HEK293 (cell line): ENCODE data around the gene VWF.

ENCODE experiments used
- CTCF ChIA-PET: fragments of 350-600 bp; formaldehyde crosslinking; extraction: SDS; loops from one replicate; lab custom pipeline; 2021; ENCODE audit warnings: antibody characterized with exemption; lab: Yijun Ruan, JAX
- POLR2A ChIA-PET: fragments of 300-600 bp; formaldehyde crosslinking; extraction: SDS; loops from one replicate; lab custom pipeline; 2020; ENCODE audit warnings: antibody characterized with exemption, inconsistent platforms; lab: Yijun Ruan, JAX
- H3K27ac ChIP-seq: fragments of 200-500 bp; sonication (Bioruptor generic); 2 replicates; pipeline ENCODE4 v1.5.1; 2014; ENCODE audit warnings: low read depth, low read length, control low read depth, inconsistent platforms; ENCODE audit errors: extremely low read depth
- H3K36me3 ChIP-seq, 2 experiments: fragments of 200-500 bp in 1 of 2; sonication (Bioruptor generic) in 1 of 2; 1 replicate in 1 of 2; 2 replicates in 1 of 2; pipeline ENCODE4 v1.5.1; 2014 to 2017; ENCODE audit warnings: inconsistent platforms in 2 of 2, low read length in 2 of 2; ENCODE audit not compliant: control insufficient read depth in 2 of 2, insufficient read depth in 1 of 2
- H3K4me1 ChIP-seq: fragments of 200-500 bp; sonication (Bioruptor generic); 2 replicates; pipeline ENCODE4 v1.5.1; 2014; ENCODE audit warnings: mild to moderate bottlenecking, low read length, inconsistent platforms; ENCODE audit not compliant: control insufficient read depth, insufficient read depth
- H3K4me3 ChIP-seq: 2 replicates; pipeline ENCODE4 v1.5.1; 2011; ENCODE audit warnings: low read depth, mild to moderate bottlenecking, control low read depth, low read length, moderate library complexity
- H3K9me3 ChIP-seq: fragments of 200-500 bp; sonication (Bioruptor generic); 2 replicates; pipeline ENCODE4 v1.5.1; 2014; ENCODE audit warnings: low read depth, low read length, inconsistent platforms; ENCODE audit not compliant: control insufficient read depth, insufficient read depth
- HOXA7 ChIP-seq: sonication (generic); formaldehyde crosslinking; IDR thresholded peaks from 2 replicates; pipeline ENCODE4 v1.8.1; 2022; ENCODE audit warnings: missing genetic modification reagents, borderline replicate concordance
- MZF1 ChIP-seq: fragments of 450-650 bp; formaldehyde crosslinking; IDR thresholded peaks from 2 replicates; pipeline ENCODE4 v1.5.1; 2017; ENCODE audit warnings: missing biosample characterization, missing genetic modification characterization, borderline replicate concordance
- PRDM2 ChIP-seq: fragments of 450-650 bp; formaldehyde crosslinking; IDR thresholded peaks from 2 replicates; pipeline ENCODE4 v1.5.1; 2016; ENCODE audit warnings: missing biosample characterization, missing genetic modification characterization, borderline replicate concordance
- SP2 ChIP-seq: fragments of 450-650 bp; formaldehyde crosslinking; IDR thresholded peaks from 2 replicates; pipeline ENCODE4 v1.5.1; 2016; ENCODE audit warnings: missing biosample characterization, missing genetic modification characterization
- ZBTB17 ChIP-seq: fragments of 450-650 bp; formaldehyde crosslinking; IDR thresholded peaks from 2 replicates; pipeline ENCODE4 v1.5.1; 2016; ENCODE audit warnings: missing biosample characterization, missing genetic modification characterization
- ZNF2 ChIP-seq: fragments of 450-650 bp; formaldehyde crosslinking; IDR thresholded peaks from 2 replicates; pipeline ENCODE4 v1.5.1; 2016; ENCODE audit warnings: missing biosample characterization, missing genetic modification characterization
- ZNF221 ChIP-seq: fragments of 450-650 bp; formaldehyde crosslinking; IDR thresholded peaks from 2 replicates; pipeline ENCODE4 v1.5.1; 2017; ENCODE audit warnings: missing biosample characterization, missing genetic modification characterization, borderline replicate concordance
- ZNF350 ChIP-seq: fragments of 450-650 bp; formaldehyde crosslinking; IDR thresholded peaks from 2 replicates; pipeline ENCODE4 v1.5.0; 2017; ENCODE audit warnings: missing biosample characterization, mild to moderate bottlenecking, missing genetic modification characterization
- ZNF473 ChIP-seq: fragments of 450-650 bp; formaldehyde crosslinking; IDR thresholded peaks from 2 replicates; pipeline ENCODE4 v1.5.1; 2017; ENCODE audit warnings: missing biosample characterization, missing genetic modification characterization
- ZNF48 ChIP-seq: fragments of 450-650 bp; formaldehyde crosslinking; IDR thresholded peaks from 2 replicates; pipeline ENCODE4 v1.5.1; 2016; ENCODE audit warnings: missing biosample characterization, missing genetic modification characterization
- ZNF521 ChIP-seq: fragments of 450-650 bp; formaldehyde crosslinking; IDR thresholded peaks from 2 replicates; pipeline ENCODE4 v1.5.1; 2017; ENCODE audit warnings: missing biosample characterization, mild to moderate bottlenecking, missing genetic modification characterization
- ZNF529 ChIP-seq: fragments of 450-650 bp; formaldehyde crosslinking; IDR thresholded peaks from 2 replicates; pipeline ENCODE4 v1.5.1; 2017; ENCODE audit warnings: missing genetic modification characterization, missing biosample characterization; ENCODE audit not compliant: insufficient replicate concordance
- ZNF549 ChIP-seq: fragments of 450-650 bp; IDR thresholded peaks from 2 replicates; pipeline ENCODE4 v1.5.1; 2018; ENCODE audit warnings: missing biosample characterization, missing genetic modification characterization, mild to moderate bottlenecking, inconsistent platforms, moderate library complexity
- ZNF585B ChIP-seq: fragments of 450-650 bp; formaldehyde crosslinking; IDR thresholded peaks from 2 replicates; pipeline ENCODE4 v1.5.1; 2016; ENCODE audit warnings: missing biosample characterization, missing genetic modification characterization
- ZNF623 ChIP-seq: fragments of 450-650 bp; formaldehyde crosslinking; IDR thresholded peaks from 2 replicates; pipeline ENCODE4 v1.5.1; 2016; ENCODE audit warnings: missing biosample characterization, missing genetic modification characterization
- ZNF664 ChIP-seq: fragments of 450-650 bp; formaldehyde crosslinking; IDR thresholded peaks from 2 replicates; pipeline ENCODE4 v1.5.1; 2016; ENCODE audit warnings: missing biosample characterization, missing genetic modification characterization
- ZNF677 ChIP-seq: fragments of 450-650 bp; IDR thresholded peaks from 2 replicates; pipeline ENCODE4 v1.5.0; 2018; ENCODE audit warnings: missing biosample characterization, mild to moderate bottlenecking, missing genetic modification characterization, moderate library complexity
- ZNF837 ChIP-seq: fragments of 450-650 bp; formaldehyde crosslinking; IDR thresholded peaks from 2 replicates; pipeline ENCODE4 v1.5.1; 2016; ENCODE audit warnings: missing biosample characterization, missing genetic modification characterization
- TF ChIP-seq, protein P1 (sequence below): fragments of 450-650 bp; formaldehyde crosslinking; IDR thresholded peaks from 2 replicates; pipeline ENCODE4 v1.5.1; 2016; ENCODE audit warnings: missing biosample characterization, missing genetic modification characterization
- TF ChIP-seq, protein P2 (sequence below): fragments of 450-650 bp; formaldehyde crosslinking; IDR thresholded peaks from 2 replicates; pipeline ENCODE4 v1.5.1; 2017; ENCODE audit warnings: missing biosample characterization, missing genetic modification characterization

Gene VWF

GRCh38 chr12:6146951-6147350, 22.5 kb upstream of the VWF start (continued):
- no peak for TF ChIP-seq PRDM2 (tag by site-specific recombination)
- TF ChIP-seq, all 188 proteins: peak for 0

GRCh38 chr12:6146509-6146908, 22.0 kb upstream of the VWF start:
- TF ChIP-seq ZNF529 (tag by site-specific recombination) (no peak), ZNF623 (tag by site-specific recombination) (peak; percentile 79), ZNF664 (tag by site-specific recombination) (no peak)
- no peaks in the 10 kb centered on the region for H3K9me3 ChIP-seq
- no peaks in the 10 kb centered on the region for H3K4me1 ChIP-seq
- no peak overlapping the region for H3K4me3 ChIP-seq
- POLR2A ChIA-PET: no interaction called here
- no peak overlapping the region for H3K27ac ChIP-seq
- CTCF ChIA-PET: no interaction called here
- no peaks in the 10 kb centered on the region for H3K36me3 ChIP-seq

- no peak overlapping the region for H3K4me3 ChIP-seq
- H3K36me3 ChIP-seq: no peaks in the 10 kb centered on the region
- POLR2A ChIA-PET: no interaction called here
- no peaks in the 10 kb centered on the region for H3K9me3 ChIP-seq
- no peaks in the 10 kb centered on the region for H3K4me1 ChIP-seq
- no peak overlapping the region for H3K27ac ChIP-seq
- CTCF ChIA-PET: no interaction called here
- TF ChIP-seq ZNF221 (tag by site-specific recombination) (no peak), ZNF677 (no peak), ZNF350 (no peak), ZNF48 (tag by site-specific recombination) (no peak), SP2 (tag by site-specific recombination) (no peak), HOXA7 (CRISPR knock-in tag) (no peak), ZNF521 (tag by site-specific recombination) (no peak), ZNF585B (tag by site-specific recombination) (no peak), ZNF837 (tag by site-specific recombination) (no peak), ZNF2 (tag by site-specific recombination) (no peak), ZNF549 (no peak), MZF1 (no peak), ZNF473 (tag by site-specific recombination) (no peak), ZBTB17 (no peak)
- TF ChIP-seq, protein P1, sequence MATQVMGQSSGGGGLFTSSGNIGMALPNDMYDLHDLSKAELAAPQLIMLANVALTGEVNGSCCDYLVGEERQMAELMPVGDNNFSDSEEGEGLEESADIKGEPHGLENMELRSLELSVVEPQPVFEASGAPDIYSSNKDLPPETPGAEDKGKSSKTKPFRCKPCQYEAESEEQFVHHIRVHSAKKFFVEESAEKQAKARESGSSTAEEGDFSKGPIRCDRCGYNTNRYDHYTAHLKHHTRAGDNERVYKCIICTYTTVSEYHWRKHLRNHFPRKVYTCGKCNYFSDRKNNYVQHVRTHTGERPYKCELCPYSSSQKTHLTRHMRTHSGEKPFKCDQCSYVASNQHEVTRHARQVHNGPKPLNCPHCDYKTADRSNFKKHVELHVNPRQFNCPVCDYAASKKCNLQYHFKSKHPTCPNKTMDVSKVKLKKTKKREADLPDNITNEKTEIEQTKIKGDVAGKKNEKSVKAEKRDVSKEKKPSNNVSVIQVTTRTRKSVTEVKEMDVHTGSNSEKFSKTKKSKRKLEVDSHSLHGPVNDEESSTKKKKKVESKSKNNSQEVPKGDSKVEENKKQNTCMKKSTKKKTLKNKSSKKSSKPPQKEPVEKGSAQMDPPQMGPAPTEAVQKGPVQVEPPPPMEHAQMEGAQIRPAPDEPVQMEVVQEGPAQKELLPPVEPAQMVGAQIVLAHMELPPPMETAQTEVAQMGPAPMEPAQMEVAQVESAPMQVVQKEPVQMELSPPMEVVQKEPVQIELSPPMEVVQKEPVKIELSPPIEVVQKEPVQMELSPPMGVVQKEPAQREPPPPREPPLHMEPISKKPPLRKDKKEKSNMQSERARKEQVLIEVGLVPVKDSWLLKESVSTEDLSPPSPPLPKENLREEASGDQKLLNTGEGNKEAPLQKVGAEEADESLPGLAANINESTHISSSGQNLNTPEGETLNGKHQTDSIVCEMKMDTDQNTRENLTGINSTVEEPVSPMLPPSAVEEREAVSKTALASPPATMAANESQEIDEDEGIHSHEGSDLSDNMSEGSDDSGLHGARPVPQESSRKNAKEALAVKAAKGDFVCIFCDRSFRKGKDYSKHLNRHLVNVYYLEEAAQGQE (tag by site-specific recombination): no peak
- TF ChIP-seq, protein P2, sequence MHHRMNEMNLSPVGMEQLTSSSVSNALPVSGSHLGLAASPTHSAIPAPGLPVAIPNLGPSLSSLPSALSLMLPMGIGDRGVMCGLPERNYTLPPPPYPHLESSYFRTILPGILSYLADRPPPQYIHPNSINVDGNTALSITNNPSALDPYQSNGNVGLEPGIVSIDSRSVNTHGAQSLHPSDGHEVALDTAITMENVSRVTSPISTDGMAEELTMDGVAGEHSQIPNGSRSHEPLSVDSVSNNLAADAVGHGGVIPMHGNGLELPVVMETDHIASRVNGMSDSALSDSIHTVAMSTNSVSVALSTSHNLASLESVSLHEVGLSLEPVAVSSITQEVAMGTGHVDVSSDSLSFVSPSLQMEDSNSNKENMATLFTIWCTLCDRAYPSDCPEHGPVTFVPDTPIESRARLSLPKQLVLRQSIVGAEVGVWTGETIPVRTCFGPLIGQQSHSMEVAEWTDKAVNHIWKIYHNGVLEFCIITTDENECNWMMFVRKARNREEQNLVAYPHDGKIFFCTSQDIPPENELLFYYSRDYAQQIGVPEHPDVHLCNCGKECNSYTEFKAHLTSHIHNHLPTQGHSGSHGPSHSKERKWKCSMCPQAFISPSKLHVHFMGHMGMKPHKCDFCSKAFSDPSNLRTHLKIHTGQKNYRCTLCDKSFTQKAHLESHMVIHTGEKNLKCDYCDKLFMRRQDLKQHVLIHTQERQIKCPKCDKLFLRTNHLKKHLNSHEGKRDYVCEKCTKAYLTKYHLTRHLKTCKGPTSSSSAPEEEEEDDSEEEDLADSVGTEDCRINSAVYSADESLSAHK (tag by site-specific recombination): no peak
Measured at GRCh38 chr12:6145564-6145963, 21.1 kb upstream of the VWF start.
